WERI-Rb-1 (cell line): ENCODE measurements around the gene MYH2.

Source experiments
- DNase-seq: peaks from one replicate; pipeline ENCODE4 v3.0.0-alpha.2; 2020
- H3K27ac ChIP-seq: fragments of 250-450 bp; sonication (Bioruptor Pico); 2 replicates; pipeline ENCODE4 v1.5.1; 2020; ENCODE audit warnings: mild to moderate bottlenecking, moderate library complexity
- H3K27me3 ChIP-seq: fragments of 250-450 bp; sonication (Bioruptor Pico); 2 replicates; pipeline ENCODE4 v1.5.1; 2021; ENCODE audit warnings: mild to moderate bottlenecking, low read depth, moderate library complexity; ENCODE audit not compliant: insufficient read depth, severe bottlenecking
- H3K36me3 ChIP-seq: fragments of 250-450 bp; sonication (Bioruptor Pico); 2 replicates; pipeline ENCODE4 v1.5.1; 2020; ENCODE audit warnings: mild to moderate bottlenecking, moderate library complexity
- H3K4me3 ChIP-seq: 2 replicates; pipeline ENCODE4 v1.5.1; 2011; ENCODE audit warnings: low read depth, mild to moderate bottlenecking, control low read depth, low read length
- H3K9me3 ChIP-seq: fragments of 250-450 bp; sonication (Bioruptor Pico); 2 replicates; pipeline ENCODE4 v1.5.1; 2021; ENCODE audit warnings: mild to moderate bottlenecking, moderate library complexity; ENCODE audit not compliant: severe bottlenecking
- TF ChIP-seq, protein P1 (sequence below): IDR thresholded peaks from 2 replicates; pipeline ENCODE4 v1.5.1; 2011; ENCODE audit warnings: low read depth, mild to moderate bottlenecking, control low read depth, inconsistent platforms, low read length

MYH2 gene

DNA sequence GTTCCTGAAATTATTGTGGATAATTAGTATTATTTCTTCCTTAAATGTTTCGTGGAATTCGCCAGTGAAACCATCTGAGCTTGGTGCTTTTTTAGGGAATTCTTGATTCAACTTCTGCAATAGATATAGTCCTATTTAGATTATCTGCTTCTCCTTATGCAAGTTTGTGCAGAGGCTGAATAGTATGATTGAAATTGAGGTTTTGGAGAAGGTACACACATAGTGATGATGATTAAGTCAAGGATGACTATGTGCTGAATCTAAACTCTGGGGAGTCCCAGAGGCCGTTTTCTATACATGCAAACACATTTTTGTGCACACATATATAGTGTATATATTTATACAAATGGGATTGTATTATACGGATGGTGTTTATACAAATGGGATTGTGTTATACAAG is 74.9 kb downstream of the MYH2 start:
- no peak for DNase-seq
- TF ChIP-seq, protein P1, sequence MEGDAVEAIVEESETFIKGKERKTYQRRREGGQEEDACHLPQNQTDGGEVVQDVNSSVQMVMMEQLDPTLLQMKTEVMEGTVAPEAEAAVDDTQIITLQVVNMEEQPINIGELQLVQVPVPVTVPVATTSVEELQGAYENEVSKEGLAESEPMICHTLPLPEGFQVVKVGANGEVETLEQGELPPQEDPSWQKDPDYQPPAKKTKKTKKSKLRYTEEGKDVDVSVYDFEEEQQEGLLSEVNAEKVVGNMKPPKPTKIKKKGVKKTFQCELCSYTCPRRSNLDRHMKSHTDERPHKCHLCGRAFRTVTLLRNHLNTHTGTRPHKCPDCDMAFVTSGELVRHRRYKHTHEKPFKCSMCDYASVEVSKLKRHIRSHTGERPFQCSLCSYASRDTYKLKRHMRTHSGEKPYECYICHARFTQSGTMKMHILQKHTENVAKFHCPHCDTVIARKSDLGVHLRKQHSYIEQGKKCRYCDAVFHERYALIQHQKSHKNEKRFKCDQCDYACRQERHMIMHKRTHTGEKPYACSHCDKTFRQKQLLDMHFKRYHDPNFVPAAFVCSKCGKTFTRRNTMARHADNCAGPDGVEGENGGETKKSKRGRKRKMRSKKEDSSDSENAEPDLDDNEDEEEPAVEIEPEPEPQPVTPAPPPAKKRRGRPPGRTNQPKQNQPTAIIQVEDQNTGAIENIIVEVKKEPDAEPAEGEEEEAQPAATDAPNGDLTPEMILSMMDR = no peak
- Histone ChIP-seq H3K36me3 (no peaks in the 10 kb centered on the region), H3K4me3 (no peak overlapping the region), H3K27ac (no peak overlapping the region), H3K27me3 (peaks cover 2% of the 10 kb centered on the region), H3K9me3 (no peaks in the 10 kb centered on the region)

DNA sequence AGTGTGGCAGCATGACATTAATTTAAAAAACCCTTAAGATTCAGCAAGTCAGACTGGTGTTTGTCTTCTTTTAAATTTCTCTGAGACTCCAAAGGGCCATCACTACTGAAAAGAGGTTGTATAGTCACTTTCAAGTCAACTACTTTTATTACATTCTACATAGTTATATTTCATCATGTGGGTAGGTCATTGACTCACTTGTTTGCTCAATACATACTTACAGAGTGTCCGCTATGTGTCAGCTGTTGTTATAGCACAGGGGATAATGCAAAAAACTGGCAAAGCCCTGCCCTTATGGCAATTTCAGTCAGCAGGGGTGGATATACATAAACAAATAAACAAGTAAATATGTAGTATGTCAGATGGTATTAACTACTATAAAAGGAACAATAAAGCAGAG is 77.6 kb downstream of the MYH2 start:
- Histone ChIP-seq H3K9me3 (no peaks in the 10 kb centered on the region), H3K4me3 (no peak overlapping the region), H3K36me3 (no peaks in the 10 kb centered on the region), H3K27me3 (peaks cover 2% of the 10 kb centered on the region), H3K27ac (no peak overlapping the region)
- TF ChIP-seq, protein P1 = no peak
- DNase-seq = no peak
